NCI-H2196 treated with DMSO at 0.1 percent for 48 hours (cell line): ENCODE measurements around the gene NSMCE3.

Source experiments
- DNase-seq: peaks from one replicate; lab custom pipeline; 2025; ENCODE audit not compliant: unreplicated experiment; lab: John Stamatoyannopoulos, UW

NSMCE3 gene

DNA sequence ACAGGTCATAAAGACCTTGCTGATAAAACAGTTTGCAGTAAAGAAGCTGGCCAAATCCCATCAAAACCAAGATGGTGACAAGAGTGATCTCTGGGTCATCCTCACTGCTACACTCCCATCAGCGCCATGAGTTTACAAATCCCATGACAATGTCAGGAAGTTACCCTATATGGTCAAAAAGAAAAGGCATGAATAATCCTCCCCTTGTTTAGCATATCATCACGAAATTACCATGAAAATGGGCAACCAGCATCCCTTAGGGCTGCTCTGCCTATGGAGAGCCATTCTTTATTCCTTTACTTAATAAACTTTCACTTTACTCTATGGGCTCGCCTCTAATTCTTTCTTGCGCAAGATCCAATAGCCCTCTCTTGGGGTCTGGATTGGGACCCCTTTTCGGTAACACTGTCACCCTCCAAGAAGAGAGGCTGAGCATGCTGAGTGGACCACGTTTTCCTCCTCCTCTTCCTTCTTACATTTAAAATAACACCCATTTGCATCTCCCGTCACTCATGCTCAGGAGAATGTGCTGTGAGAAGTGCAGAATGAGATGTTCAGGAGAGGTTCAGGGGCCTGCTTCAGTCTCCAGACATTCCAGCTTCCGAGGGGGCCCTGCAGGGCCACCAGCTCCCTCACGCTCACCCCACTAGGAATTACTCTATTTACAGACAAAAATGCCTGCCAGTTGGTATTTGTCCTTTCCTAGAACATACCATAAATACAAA, 47.3 kb downstream of the NSMCE3 start:
- DNase-seq: no peak

DNA sequence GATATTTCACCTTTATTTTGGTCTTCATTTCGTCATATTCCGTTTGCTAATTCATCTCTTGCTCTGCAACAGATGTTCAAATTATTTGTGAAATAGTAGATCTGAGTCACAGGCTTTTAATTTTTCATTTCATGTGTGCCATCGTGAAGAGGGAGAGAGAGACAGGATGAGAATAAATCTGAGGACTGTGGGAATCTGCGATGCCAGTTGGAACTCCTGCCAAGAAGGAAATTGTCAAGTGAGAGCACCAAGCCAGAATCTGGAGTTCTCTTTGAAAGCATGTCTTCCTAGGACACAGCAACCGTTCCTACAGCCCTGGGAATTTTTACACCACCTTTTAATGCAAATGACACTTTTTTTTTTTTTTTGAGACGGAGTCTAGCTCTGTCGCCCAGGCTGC, 48.8 kb downstream of the NSMCE3 start:
- no peak for DNase-seq

DNA sequence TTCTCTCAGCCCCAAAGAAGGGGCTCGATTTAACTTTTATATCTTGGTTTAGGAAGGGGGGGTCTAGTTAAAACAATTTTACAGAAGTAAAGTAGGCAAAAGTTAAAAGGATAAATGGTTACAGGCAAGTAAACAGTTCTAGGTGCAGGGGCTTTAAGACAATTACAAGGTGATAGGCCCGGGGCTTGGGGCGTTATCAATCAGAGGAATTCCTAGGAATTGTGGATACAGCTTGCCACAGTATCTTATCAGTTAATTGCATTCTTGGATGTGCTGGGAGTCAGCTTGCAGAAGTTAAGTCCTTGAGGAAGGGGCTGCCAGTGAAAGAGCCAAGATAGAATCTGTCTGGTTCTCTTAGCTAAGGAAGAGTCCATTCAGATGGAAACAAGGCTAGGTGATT, 52.7 kb downstream of the NSMCE3 start:
- DNase-seq: no peak
